Lower lobe of right lung (tissue), 2 donors: ENCODE measurements around the gene GOLT1A. TPM values are rescaled to one million over a fixed set of nuclear protein-coding genes. Genes with fewer than 3 reads are reported as not detected.

Source experiments
- ATAC-seq, 2 donors: fragments of 200-7000 bp; cut with Tn5 transposase; one replicate each; pipeline ENCODE4 v1.9.1; 2020 to 2022; ENCODE audit warnings: mild to moderate bottlenecking in 2 of 2, moderate library complexity in 2 of 2
- DNase-seq: peaks from one replicate; pipeline ENCODE4 v3.0.0-alpha.2; 2020
- H3K27ac ChIP-seq: fragments of 200-600 bp; one replicate; pipeline ENCODE4 v1.8.0; 2022
- H3K27me3 ChIP-seq: fragments of 200-600 bp; one replicate; pipeline ENCODE4 v1.8.0; 2022; ENCODE audit warnings: low read depth
- H3K36me3 ChIP-seq: fragments of 200-600 bp; one replicate; pipeline ENCODE4 v1.8.0; 2022; ENCODE audit warnings: mild to moderate bottlenecking
- H3K4me1 ChIP-seq: fragments of 200-600 bp; one replicate; pipeline ENCODE4 v1.8.0; 2022
- H3K4me3 ChIP-seq: fragments of 200-600 bp; one replicate; pipeline ENCODE4 v1.8.0; 2022; ENCODE audit warnings: mild to moderate bottlenecking
- H3K9me3 ChIP-seq: fragments of 200-600 bp; one replicate; pipeline ENCODE4 v1.8.0; 2022
- CTCF ChIP-seq: fragments of 200-600 bp; IDR thresholded peaks from one replicate; pipeline ENCODE4 v1.8.0; 2022; ENCODE audit warnings: antibody characterized with exemption, mild to moderate bottlenecking
- intact Hi-C: fragments of 100-400 bp; cut with DNase I; formaldehyde crosslinking; loops from one replicate; pipeline ENCODE4 v1.11.0; 2022
- total RNA-seq: library from RNA; stranded (reverse); fragmentation: NEBNext Ultra II Directional; extraction: Animal tissue kit (Norgen Biotek cat#: 25700); gene quantifications from one replicate; pipeline ENCODE4 v1.2.1, GENCODE V29; 2021
- donor health status: DM: no; HTN: yes; CAD: no; lungs with severe emphysema.

GOLT1A gene
- total RNA-seq, 1 donor from 2014 or later: 11.9 TPM

DNA sequence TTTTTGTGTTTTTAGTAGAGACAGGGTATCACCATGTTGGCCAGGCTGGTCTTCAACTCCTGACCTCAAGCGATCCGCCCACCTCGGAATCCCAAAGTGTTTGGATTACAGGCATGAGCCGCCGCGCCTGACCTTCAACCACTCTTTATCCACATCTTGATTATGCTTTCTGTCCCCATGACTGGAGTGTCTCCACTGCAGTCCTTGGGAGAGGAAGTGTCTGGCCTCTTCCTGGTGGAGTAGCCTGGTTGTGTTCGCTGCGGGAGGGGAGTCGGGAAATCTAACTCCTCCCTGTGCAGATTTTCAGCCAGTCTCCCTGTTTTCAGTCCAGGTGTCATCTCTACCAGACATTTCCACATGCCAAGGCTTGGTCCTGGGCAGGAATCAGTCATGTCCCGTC lies 27.2 kb downstream of the GOLT1A start:
- no peak for TF ChIP-seq CTCF
- no peak overlapping the region for H3K4me3 ChIP-seq
- H3K27ac ChIP-seq: no peak overlapping the region
- H3K27me3 ChIP-seq: peaks cover 46% of the 10 kb centered on the region
- peaks cover 11% of the 10 kb centered on the region for H3K4me1 ChIP-seq
- no peaks in the 10 kb centered on the region for H3K9me3 ChIP-seq
- ATAC-seq (no peak), DNase-seq (no peak)
- H3K36me3 ChIP-seq: no peaks in the 10 kb centered on the region
- intact Hi-C loops: no loop called here

GRCh38 chr1:204181116-204181515 lies 32.7 kb downstream of the GOLT1A start:
- H3K27ac ChIP-seq: no peak overlapping the region
- TF ChIP-seq CTCF: no peak
- H3K27me3 ChIP-seq: peaks cover 10% of the 10 kb centered on the region
- no peaks in the 10 kb centered on the region for H3K36me3 ChIP-seq
- no peak overlapping the region for H3K4me3 ChIP-seq
- intact Hi-C loops: no loop called here
- H3K9me3 ChIP-seq: no peaks in the 10 kb centered on the region
- no peak for ATAC-seq
- no peak for DNase-seq
- no peaks in the 10 kb centered on the region for H3K4me1 ChIP-seq

DNA sequence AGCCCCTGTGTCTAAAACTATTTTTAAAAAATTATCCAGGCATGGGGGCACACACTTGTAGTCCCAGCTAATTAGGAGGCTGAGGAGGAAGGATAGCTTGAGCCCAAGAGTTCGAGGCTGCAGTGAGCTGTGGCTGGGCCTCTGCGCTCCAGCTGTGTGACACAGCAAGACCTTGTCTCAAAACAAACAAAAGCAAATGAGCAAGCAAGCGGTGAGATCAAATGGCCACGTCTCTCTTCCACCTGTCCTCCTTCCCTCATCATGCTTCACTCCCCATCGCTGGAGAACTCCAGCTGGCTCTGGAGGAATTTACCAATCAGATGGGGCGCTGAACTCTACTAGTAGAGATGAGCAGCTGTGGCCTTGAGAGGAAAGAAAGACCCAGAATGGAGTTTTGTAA lies 33.7 kb downstream of the GOLT1A start:
- H3K36me3 ChIP-seq: no peaks in the 10 kb centered on the region
- ATAC-seq (no peak), DNase-seq (peak; percentile 4)
- peaks cover 8% of the 10 kb centered on the region for H3K27me3 ChIP-seq
- no peaks in the 10 kb centered on the region for H3K9me3 ChIP-seq
- no peaks in the 10 kb centered on the region for H3K4me1 ChIP-seq
- H3K27ac ChIP-seq: no peak overlapping the region
- intact Hi-C loops: no loop called here
- no peak overlapping the region for H3K4me3 ChIP-seq
- TF ChIP-seq CTCF: no peak

DNA sequence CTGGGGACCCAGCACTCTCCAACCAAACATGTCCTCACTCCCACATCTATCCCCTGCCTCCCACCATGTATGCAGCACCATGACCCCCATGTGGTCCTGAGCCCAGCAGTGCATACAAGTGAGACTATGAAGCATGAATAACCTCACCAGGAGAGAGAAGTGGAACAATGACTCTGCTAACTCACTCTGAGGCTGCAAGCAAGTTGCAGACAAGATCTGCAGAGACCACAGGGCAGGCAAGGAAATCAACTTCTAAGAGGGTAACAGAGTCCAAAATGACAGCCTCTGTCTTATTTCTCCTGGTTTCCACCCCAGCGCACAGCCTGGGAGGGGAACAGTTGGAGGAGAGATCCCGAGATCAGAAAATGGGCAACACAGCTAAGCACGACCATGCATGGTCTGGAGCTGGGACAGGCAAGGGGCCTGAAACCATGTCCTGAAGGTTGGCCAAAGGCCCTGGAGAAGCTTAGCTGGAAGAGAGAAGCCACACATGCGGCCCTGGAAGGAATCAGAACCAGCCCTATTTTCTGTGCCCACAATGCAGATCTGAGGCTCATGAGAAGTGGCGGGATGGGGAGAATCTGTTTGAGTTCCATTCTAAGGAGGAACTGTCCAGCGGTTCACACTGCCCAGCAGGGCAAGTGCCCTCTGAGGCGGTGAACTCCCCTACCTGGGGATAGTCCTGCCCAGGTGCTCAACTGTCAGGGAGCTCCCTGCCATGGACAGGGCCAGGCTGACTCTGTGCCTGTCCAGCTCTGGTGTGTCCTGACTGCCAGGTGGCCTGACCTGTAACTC lies 35.1 kb downstream of the GOLT1A start:
- TF ChIP-seq CTCF: no peak
- ATAC-seq (no peak), DNase-seq (peak; percentile 12)
- no peaks in the 10 kb centered on the region for H3K4me1 ChIP-seq
- no peak overlapping the region for H3K4me3 ChIP-seq
- no peak overlapping the region for H3K27ac ChIP-seq
- no peaks in the 10 kb centered on the region for H3K36me3 ChIP-seq
- no peaks in the 10 kb centered on the region for H3K9me3 ChIP-seq
- H3K27me3 ChIP-seq: peaks cover 8% of the 10 kb centered on the region
- intact Hi-C loops: no loop called here

- H3K4me1 ChIP-seq: no peaks in the 10 kb centered on the region
- H3K27ac ChIP-seq: no peak overlapping the region
- H3K27me3 ChIP-seq: peaks cover 8% of the 10 kb centered on the region
- DNase-seq (no peak), ATAC-seq (no peak)
- H3K36me3 ChIP-seq: no peaks in the 10 kb centered on the region
- no peak overlapping the region for H3K4me3 ChIP-seq
- no peak for TF ChIP-seq CTCF
- no peaks in the 10 kb centered on the region for H3K9me3 ChIP-seq
- intact Hi-C loops: no loop called here
Measured at GRCh38 chr1:204177133-204177532, 36.7 kb downstream of the GOLT1A start.
